OCI-M1 (cell line): ENCODE results near the gene STUM.

Experiments used
- DNase-seq: peaks from one replicate; lab custom pipeline; 2025; lab: John Stamatoyannopoulos, UW

Gene STUM

GRCh38 chr1:226533220-226533619 is 15.3 kb upstream of the STUM start:
- DNase-seq, result no peak

GRCh38 chr1:226534098-226534497 is 14.5 kb upstream of the STUM start:
- DNase-seq, result no peak

DNA sequence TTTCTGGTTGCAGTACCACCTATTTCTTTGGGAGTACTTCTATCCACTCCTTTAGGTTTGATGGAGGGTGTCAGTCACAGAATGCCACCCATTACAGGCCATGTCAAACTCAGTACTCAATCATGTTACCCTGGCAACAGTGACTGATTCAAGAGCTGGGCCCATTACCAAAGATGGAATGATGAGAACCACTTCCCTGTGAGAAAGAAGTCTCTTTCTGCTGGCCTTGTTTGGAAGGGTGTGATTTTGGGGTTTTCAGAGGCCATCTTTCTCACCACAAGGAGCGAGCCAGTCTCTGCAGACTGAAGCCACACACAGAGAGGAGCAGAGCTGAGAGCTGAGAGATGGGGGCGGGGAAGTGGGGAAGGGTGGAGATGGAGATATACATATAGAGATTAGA is 13.9 kb upstream of the STUM start:
- no peak for DNase-seq

DNA sequence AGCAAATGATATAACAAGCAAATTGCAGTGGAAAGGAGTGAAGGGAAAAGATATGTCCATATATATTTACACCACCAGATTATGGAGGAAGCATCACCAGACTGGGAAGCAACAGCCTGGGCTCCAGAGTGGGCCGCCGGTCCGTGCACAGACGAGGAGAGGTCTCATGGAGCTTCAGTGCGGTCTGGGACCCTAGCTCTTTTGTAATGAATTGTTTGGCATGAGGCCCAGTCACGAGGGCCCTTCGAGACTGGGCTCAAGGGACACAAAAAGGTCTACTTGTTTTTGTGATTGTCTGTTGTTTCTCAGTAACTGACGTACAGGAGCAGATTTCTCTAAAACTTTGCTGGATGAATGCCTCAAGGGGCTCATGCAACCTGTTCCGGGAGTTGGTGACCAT is 12.9 kb upstream of the STUM start:
- no peak for DNase-seq

GRCh38 chr1:226541231-226541630 is 7.3 kb upstream of the STUM start:
- no peak for DNase-seq

- peak; percentile 13 for DNase-seq
These were observed 6.6 kb upstream of the STUM start for GRCh38 chr1:226541631-226542622.

GRCh38 chr1:226542623-226543103 is 5.9 kb upstream of the STUM start:
- no peak for DNase-seq

GRCh38 chr1:226545836-226546596 is 2.5 kb upstream of the STUM start:
- no peak for DNase-seq

GRCh38 chr1:226546926-226547325 is 1.6 kb upstream of the STUM start:
- DNase-seq, result no peak

DNA sequence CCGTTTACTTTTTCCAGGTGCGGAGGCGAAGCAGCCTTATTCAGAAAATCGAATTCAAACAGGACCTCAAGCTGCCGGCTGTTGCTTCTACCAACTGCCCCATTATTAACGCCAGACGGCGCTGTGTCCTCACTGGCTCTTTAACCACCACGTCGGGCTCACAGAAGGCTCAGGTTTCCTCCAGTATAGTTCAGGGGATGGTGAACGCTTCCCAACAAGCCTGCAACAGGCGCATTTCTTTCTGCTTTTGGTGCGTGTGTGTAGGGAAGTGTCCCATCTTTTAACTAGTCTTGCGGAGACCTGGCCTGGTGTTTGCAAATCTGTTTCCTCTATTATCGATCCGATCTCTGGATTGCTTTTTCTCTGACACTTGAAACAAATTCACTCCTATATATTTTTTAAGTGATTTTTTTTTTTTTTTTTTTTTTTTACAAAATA is 791 bp upstream of the STUM start:
- peak; percentile 90 for DNase-seq

GRCh38 chr1:226549094-226549936 is 751 bp downstream of the STUM start:
- no peak for DNase-seq

- no peak for DNase-seq
These were observed 1.5 kb downstream of the STUM start for GRCh38 chr1:226549937-226550671.

DNA sequence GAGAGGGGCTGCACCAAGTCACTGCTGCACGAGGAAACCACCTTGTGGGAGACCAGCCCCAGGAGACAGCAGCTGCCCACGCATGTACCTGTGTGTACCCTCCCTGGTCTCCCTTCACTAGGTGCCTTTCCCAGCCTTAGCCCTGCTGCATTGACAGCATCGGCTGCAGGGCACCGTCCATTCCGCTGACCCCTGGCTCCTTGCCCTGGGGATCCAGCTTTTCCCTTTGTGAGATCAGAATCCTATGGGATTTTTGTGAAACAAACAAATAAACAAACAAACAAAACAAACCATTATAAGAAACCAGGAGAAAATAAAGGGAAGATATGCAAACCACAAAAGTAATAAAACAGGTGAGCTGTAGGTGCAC is 2.1 kb downstream of the STUM start:
- no peak for DNase-seq

GRCh38 chr1:226551299-226551698 is 2.7 kb downstream of the STUM start:
- DNase-seq, result no peak

DNA sequence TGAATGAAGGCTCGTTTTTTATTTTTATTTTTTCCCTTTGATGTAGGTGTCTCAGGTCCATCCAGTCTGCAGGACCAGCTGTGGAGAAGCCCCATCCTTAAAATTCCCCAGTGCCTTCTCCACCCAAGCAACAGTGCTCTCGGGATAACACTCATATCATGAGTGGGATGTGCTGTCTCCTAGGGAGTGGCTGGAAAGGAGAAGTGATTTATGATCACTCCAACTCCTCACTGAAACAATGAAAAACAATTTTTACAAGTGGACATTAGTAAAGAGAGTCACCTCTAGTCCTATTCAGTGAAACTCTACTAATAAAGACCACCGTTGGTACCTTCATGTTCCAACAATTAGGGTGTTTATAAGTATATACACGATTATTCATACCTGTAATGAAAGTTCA is 3.5 kb downstream of the STUM start:
- no peak for DNase-seq

GRCh38 chr1:226553266-226553923 is 4.8 kb downstream of the STUM start:
- DNase-seq, result no peak

DNA sequence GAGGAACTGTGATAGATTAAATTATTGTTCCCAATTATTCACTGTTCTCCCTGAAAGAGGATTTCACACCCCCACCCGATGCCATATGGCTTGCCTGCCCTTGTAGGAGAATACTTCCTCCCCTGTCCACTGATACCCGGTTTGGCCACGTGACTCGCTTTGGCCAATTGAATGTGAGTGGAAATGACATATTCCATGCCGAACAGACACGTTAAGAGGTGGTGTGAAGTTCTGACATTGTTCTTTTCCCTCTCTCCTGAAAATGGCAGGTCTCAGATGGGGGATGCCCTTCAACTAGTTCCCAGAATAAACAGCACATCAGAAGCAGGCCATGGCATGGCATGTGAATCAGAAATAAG is 5.3 kb downstream of the STUM start:
- no peak for DNase-seq

DNA sequence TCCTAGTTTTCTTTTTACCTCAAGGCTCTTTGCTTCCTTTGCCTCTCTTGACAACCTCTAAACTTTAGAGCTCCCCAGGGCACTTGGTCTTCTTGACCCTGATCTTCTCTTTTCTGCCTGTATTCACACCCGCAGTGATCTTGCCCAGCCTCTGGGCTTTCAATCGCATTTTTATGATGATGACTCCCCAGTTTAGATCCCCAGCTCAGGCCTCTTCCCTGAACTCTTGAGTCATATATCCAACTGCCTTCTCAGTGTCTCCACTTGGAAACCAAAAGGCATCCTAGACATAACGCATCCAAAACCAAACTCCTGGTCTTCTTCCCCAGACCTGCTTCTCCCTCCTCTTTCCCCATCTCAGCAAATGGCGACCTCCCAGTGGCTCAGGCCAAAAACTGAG is 6.5 kb downstream of the STUM start:
- DNase-seq, result no peak

DNA sequence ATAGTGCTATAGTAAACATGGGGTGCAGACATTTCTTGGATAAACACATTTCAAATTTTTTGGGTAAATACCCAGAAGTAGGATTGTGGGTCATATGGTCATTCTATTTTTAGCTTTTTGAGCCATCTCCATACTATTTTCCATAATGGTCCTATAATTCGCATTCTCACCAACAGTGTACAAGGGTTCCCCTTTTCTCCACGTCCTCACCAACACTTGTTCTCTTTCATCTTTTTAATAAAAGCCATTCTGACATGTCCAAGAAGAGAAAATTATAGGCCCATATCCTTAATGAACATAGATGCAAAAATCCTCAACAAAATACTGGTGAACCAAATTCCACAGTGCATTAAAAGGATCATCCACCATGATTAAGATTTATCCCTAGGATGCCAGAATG is 8.9 kb downstream of the STUM start:
- no peak for DNase-seq

- no peak for DNase-seq
These were observed 9.6 kb downstream of the STUM start for GRCh38 chr1:226558036-226558650.
